ENCODE data around the gene SNX19.
"Not testable (repeated sequence)": the region's sequence is repeated elsewhere in the genome, so short reads cannot be mapped to it uniquely, and the experiment has no call there.

The SNX19 gene

DNA sequence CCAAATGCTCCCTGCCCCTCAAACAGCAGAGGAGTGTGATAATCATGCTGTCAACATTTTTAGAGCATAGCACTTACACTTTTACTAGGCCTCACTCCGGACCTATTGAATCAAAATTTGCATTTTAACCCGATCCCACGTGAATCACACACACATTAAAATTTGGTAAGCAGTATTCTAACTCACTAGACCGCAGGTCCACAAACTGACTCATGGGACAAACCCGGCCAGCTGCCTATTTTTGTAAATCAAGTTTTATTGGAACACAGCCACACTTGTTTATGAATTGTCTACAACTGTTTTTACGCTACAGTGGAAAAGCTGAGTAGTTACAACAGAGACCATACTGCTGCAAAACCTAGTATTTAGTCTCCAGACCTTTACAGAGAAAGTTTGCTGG lies 43.3 kb downstream of the SNX19 start:
- DNase-seq (ENCODE audit: low read depth in 4 of 4, low spot score in 1 of 4), result no peak

DNA sequence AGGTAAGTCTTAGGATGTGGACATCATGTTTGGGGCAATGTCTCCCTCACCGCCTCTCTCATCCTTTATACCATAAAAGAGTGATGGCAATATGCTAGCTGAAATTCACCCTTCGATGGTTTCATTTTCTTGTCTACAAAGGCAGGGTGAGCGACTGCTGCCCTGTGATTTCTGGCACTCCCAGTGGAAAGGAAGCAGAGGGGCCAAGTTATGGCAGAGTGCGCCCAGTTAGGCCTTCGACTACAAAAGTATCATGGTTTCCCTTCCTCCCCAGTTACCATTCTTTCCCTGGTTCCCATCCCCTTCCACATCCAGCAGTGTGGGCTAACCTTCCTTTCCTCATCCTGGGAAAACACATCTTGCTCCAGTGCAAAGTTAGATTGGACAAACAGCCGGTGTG lies 43.8 kb downstream of the SNX19 start:
- no peak for DNase-seq (ENCODE audit: low read depth in 4 of 4, low spot score in 1 of 4)

DNA sequence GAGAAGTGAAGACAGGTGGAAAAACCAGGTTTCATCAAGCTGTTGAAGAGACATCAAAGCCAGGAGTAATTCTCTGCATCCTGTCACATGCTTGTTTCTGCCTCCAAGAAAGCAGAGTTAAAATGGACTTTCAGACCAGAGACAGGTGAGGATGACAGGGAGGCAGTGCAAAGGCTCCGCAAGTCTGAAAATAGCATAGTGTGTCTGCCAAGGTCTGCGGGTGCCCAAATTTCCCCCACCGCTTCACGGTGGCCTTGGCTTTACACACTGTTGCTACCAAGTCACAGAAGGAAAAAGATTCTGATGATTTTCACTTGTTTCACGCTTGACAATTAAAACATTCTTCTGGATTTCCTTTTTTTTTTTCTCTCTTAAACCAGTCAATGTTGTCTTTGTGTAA lies 44.2 kb downstream of the SNX19 start:
- no peak for DNase-seq (ENCODE audit: low read depth in 4 of 4, low spot score in 1 of 4)

DNA sequence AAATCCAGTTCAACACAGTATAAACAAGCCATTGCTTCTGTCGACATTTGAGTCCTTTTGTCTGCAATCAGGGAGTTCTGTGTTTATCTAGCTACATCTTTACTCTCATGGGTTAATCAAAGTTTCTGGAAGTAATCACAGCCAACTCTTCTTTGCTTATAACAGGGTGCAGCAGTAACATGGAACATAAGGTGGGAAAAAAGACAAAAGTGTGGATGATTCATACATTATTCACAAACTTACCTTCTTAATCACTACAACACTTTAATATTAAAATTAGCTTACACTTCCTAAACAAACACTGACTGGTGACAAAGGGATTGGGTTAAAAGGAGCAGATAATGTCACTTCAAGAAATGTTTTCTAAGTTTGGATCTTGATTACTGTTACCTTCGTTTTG lies 44.7 kb downstream of the SNX19 start:
- no peak for DNase-seq (ENCODE audit: low read depth in 4 of 4, low spot score in 1 of 4)

DNA sequence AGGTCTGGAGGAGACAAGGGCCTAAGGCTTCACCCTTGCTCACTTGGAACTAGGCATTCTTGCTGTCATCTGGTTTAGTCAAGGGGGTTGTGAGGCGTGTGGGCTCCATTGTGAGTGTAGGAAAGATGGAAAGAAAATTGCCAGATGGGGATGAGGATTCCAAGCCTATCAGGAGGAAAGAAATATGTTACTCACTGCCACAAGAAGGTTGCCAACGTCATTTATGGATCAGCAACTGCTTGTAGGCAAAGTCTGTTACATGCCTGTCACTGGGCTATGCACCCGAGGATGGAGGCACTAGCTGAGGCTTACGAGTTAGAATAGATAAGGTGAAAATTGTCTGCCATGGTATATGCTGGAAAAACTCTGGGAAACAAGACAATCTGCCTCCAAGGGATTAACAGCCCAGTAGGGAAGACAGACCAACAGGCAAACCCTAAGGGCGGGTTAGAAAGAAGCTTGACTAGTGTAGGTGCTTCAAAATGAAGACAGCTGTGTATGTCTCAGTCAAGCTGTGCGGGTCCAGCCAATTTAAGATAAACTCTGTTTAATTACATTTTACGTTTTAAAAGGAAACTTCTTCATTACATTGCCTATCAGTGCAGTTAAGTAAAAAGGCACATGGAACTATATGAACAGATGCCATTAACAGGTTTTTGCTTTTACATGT lies 47.4 kb downstream of the SNX19 start:
- DNase-seq (ENCODE audit: low read depth in 4 of 4, low spot score in 1 of 4), result no peak

DNA sequence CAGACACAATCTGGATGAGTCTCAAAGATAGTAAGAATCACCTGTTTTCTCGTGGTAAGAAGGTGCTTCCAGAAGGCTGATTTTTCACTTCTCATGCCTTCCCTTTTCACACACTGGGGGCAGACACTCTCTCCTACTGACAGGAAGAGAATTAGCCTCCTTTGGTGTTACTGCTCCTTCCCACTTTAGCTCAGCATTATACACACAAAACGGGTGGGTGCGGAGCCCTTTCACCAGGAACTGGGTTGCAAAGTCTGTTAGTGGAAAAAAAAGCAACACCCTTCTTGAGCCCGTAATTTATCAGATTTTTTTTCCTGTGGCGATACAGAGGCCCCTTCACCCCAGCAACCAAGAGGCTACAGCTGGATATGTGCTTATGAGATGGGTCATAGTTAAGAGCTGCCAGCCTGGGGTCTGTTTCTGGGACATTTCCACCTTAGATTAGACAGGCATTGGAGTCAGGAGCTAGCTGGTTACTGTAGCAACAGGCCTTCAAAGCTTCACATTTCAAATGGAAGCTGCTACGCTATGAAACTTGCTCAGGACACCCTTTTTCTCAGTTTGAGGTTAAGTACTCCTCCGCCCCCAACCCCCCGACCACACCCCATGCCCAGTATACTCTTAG lies 48.1 kb downstream of the SNX19 start:
- no peak for DNase-seq (ENCODE audit: low read depth in 4 of 4, low spot score in 1 of 4)

DNA sequence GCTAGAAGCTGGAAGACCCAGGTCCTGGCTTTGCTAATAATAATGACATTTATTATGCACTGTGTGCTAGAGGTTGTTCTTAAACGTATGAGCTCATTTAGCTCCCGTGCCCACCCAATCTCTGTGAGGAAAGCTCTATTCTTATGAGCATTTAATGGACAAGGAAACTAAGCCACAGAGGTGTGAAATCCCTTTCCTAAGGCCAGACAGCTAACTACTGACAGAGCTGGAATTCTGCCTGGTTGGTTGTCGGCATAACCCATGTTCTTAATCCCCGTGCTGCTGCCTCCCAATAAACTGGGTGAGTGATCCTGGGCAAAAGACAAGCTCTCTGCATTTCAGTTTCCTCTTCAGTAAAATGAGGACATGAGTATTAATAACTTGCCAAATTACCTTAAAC lies 49.4 kb downstream of the SNX19 start:
- DNase-seq (ENCODE audit: low read depth in 4 of 4, low spot score in 1 of 4), result no peak

DNA sequence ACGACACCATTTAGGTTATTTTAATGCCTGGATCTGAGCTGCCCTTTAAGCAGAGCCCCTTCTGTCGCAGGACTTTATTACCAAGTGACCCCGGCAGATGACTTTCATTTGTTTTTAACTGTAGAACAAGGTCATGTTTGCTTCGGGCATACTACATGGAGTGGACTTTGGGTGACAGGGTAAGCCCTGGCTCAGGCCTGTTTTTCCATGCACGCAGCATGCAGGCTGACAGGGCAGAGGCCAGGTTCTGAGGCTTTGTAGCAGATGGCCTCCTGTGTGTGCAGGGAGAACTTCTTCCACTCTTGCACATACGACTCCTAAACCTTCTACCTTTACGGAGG lies 50.5 kb downstream of the SNX19 start:
- no peak for DNase-seq (ENCODE audit: low read depth in 4 of 4, low spot score in 1 of 4)

DNA sequence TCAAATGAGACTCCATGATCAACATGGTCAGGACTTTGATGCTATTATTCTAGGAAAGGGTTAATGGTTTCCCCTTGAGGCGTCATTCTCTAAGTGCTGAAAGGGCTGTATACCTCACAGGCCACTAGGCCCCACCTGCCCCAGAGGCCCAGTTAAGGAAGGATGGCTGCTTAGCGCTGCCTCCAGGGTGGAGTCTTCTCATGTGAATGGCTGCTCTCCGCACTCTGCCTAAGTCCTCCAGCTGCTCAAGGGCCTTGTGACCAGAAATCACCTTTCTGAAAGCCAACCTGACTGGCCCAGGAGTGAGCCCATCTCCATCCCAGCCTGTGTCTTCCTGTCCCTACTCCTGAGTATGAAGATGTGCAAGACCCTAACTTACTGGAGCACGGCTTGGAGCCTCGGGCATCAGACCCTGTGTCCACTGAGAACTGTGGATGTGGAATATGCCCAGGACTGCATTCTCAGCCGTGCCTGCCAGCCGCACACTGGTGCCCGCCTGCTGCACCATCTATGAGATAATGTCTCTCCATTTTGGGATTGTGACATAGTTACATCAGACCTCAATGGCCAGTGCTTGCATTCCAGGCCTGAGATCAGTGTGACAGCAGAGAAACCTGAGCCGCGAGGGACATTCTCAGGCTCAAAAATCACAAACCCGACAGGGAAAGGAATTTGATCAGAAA lies 51.0 kb downstream of the SNX19 start:
- no peak for DNase-seq (ENCODE audit: low read depth in 4 of 4, low spot score in 1 of 4)

DNA sequence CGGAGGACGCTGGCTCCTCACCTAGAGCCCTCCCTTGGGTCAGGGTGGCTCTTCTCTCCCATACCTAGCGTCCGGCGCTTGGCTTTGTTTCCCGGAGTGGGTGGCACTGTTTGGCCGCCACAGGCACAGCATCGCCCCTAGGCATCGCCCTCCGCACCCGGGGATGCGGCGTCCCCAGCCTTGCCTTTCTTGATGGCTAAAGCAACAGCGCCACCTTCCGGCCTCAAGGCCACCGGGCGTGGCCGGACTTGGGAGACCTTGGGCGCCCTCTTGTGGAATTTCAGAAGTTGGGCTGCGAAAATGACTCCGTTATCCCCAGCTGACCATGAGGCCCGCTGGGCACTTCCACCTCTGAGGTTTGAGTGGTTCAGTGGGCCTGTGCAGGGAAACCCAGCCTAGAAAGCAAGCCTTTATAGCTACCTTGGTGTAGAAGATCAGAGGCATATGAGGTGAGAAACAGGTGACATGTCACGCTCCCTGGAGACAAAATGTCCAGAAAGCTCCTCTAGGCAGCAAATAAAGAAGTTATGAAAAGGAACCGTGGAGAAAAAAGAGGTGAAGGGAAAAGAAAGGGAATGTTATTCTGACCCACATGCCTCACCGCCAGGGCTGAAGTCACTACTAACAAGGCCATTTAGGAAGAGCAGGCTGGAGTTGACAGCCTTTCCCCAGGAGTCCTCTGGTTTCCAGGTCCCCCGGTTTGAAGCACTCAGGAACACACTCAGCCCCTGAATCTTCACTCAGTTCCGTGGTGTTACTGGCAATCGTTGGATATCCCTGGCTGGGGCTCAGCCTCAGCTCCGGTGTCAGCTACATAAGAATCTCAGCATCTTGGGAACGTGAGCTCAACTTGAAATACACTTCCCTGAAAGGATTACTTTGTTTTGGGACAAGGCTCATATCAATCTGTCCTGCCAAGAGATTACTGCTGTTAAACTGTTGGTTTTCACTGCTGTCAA lies 54.1 kb downstream of the SNX19 start:
- DNase-seq (ENCODE audit: low read depth in 4 of 4, low spot score in 1 of 4), result peak; percentile 74 to 89 (median 80)

DNA sequence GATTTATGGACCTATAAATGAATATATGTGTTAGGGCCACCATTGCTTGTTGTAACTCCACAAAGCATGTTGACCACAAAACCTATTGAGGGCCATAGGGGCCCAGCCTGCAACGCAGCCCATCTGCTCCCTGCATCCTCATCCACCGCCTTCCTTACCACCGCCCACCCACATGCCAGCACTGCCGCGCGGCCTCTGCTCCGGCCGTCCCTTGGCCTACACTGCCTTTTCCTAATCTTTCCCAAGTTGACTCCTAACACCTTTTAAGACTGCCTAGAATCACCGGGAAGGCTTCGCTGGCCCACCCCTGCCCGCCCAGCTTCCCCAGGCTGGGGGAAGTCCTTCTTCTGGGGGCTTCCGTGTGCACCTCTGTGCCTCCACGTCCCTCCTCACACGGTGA lies 55.0 kb downstream of the SNX19 start:
- no peak for DNase-seq (ENCODE audit: low read depth in 4 of 4, low spot score in 1 of 4)

DNA sequence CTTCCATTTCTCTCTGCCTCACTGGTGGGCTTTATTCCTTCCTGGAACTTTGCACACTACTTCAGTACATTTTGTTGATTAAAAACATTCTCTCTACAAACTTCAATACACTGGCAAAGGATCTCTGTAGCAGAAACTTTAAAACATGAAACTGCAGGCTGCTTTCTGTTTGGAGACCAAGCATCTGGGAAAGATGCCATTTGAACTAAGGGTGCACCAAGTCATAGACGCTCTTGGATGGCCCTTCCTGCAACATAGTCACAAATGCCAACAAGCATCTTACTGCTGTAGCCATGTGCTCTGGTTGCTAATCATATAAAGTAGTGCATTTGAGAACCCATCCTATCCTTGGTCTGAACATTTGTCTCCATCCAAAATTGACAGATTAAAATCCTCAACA lies 56.4 kb downstream of the SNX19 start:
- DNase-seq (ENCODE audit: low read depth in 4 of 4, low spot score in 1 of 4), result no peak

DNA sequence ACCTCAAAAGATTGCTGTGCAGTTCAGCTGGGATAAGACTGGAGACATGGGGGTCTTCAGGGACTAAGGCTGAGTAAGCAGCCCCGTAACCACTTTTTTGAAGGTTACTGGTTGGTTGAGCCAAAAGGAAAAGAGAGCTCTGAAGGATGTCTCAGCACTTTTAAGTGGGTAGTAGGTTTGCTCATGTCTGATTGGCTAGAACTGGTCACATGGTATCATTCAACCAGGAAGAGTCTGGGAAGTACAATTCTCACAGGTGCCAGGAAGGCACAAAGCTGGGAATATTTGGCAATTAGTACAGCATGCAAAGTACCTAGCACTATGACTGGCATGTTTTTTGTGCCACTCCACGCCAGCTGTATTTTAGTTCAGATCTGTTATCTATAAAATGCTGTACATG lies 58.1 kb downstream of the SNX19 start:
- DNase-seq (ENCODE audit: low read depth in 4 of 4, low spot score in 1 of 4), result no peak

DNA sequence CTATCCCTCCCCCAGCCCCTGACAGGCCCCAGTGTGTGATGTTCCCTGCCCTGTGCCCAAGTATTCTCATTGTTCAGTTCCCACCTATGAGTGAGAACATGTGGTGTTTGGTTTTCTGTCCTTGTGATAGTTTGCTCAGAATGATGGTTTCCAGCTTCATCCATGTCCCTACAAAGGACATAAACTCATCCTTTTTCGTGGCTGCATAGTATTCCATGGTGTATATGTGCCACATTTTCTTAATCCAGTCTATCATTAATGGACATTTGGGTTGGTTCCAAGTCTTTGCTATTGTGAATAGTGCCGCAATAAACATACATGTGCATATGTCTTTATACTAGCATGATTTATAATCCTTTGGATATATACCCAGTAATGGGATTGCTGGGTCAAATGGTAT lies 60.6 kb downstream of the SNX19 start:
- not testable (repeated sequence) for DNase-seq (ENCODE audit: low read depth in 4 of 4, low spot score in 1 of 4)

DNA sequence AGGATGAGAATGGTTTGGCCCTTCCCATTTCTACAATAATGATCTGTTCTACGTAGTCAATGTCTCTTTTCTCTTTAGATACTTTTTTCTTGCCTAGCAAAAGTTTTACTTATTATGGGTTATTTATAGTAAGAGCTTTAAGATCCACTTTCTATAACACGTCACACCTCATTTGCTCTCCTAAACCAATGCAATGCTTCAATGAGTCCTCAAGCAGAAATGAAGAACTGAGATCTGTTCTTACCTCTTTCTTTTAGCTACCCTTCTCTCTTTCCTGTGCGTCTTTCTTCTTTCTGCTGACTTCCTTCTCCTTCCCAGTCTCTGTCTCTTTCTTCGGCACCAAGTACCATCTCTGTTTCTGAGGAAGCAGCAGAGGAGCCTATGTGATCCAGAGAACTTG lies 61.8 kb downstream of the SNX19 start:
- no peak for DNase-seq (ENCODE audit: low read depth in 4 of 4, low spot score in 1 of 4)

DNA sequence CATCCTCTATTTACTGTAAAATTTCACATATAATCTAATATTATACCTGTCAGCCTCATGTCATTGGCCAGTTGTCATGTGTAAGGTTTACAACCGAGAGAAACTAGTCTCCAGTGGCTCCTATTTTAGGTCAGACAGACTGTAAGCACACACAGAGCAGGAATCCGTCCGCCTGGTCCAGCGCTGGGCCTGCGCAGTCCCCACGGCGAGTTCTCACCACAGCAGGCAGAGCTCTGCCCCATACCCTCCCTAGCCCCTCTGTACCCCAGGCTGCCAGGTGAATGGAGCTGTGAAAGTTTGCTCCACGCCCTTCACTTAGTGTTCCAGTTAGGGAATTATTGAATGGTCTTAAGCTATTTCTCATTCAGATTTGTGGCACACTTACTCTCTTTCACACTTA lies 63.7 kb downstream of the SNX19 start:
- no peak for DNase-seq (ENCODE audit: low read depth in 4 of 4, low spot score in 1 of 4)

DNA sequence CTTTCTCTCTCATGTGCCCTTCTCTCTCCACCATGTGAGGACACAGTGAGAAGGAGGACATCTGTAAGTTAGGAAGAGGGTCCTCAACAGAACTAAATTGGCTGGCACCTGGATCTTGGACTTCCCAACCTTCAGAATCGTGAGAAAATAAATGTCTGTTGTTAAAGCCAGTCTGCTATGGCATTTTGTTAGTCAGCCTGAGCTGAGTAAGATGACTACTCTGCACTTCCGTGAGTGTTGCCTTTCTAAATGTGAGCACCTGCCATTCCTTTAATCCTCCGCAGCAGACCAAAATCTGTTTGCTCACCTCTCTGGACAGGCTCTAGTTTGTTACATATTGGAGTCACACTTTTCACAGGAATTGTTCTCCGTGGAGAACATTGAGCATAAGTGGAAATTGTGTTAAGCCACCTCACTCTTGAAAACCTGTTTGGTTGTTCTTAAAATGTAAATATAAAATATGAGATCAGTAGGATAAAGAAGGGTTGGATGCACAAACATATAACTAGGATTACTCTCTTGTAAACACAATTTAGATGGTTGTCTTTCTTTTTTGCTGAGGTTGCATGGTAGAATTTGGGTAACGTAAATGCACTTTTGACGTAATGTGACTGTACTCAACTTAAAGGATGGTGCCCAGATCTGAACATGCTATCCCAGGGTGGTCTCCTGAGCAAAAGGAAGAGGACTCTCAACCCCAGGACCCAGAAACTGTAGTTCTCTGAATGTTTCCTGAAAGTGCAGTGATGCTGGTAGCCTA lies 65.9 kb downstream of the SNX19 start:
- DNase-seq (ENCODE audit: low read depth in 4 of 4, low spot score in 1 of 4), result no peak

DNA sequence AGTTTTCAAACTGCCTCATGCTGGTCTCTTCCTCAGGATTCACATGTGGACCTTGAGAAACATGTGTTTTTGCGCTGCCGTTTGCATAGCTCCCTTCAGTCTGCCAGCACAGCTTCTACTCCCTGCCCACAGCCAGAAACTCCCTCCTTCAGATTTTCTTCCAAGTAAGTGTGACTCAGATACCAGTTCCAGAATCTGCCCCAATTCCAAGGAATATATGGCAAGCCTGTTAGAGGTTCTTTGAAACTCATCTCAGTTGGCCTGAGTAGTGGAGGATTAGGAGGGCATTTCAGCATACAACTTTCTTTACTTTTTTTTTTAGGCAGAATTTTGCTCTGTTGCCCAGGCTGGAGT lies 67.1 kb downstream of the SNX19 start:
- DNase-seq (ENCODE audit: low read depth in 4 of 4, low spot score in 1 of 4), result no peak

DNA sequence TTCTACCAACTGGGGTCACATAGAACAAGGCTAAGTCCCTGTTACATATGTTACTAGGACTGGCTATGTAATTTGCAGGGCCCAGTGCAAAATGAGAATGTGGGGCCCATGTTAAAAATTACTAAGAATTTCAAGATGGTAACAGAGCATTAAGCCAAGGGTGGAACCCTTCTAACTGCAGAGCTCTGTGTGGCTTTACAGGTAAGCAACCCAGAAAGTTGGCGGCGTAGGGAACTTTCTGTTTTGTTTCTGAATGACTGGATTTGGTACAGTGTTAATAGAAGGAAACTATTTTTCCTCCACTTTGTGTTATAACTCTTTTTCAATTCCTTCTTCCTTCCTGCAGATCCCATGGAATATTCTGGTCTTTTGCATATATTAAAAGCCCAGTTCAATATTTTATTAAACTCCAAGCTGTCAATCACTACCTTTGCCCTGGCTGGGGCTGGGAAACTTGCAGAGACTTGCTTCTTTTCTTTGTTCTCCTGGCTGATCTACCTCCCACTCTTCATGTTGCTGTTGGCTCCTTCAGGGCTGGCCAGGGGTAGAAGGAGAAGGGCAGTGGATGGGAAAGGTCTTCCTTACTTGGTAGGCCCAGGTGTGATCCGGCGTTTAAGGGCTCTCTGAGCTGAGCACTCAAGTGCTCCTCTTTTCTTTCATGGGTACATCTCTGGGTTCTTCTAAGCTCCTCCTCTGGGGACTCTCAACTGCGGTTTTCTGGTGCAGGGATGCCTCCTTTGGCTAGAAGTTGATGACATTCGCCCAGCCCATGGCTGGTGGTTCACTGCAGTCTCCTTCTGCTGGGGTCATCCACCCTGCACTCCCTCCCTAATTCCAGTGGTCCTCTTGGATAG lies 67.7 kb downstream of the SNX19 start:
- DNase-seq (ENCODE audit: low read depth in 4 of 4, low spot score in 1 of 4), result no peak

DNA sequence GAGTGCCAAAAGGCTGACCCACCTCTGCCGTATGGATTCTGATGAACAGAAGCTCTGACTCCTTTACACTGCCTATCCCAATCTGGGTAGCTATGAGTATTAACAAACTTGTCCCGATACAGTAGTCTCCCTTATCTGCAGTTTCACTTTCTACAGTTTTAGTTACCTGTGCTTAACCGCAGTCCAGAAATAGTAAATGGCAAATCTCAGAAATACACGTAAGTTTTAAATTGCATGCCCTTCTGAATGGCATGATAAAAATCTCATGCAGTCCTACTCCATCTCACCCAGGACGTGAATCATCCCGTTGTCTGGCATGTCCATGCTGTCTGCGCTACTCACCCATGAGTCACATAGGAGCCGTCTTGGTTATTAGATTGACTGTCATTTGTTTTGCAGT lies 68.8 kb downstream of the SNX19 start:
- no peak for DNase-seq (ENCODE audit: low read depth in 4 of 4, low spot score in 1 of 4)
